ENCODE data around the gene PCBP3. TPM values are rescaled to one million over a fixed set of nuclear protein-coding genes. Genes with fewer than 3 reads are reported as not detected.

PCBP3 gene
- polyA plus RNA-seq, 1 experiment = 1.6 TPM

- Histone ChIP-seq H3K27me3 (ENCODE audit: control insufficient read depth, insufficient read depth, low read length) (peaks cover 11% of the 10 kb centered on the region), H3K27ac (ENCODE audit: low read depth, low read length) (no peak overlapping the region), H3K9me3 (ENCODE audit: control insufficient read depth, insufficient read depth, low read length) (no peaks in the 10 kb centered on the region), H3K4me3 (ENCODE audit: low read depth, low read length) (no peak overlapping the region)
- DNase-seq (ENCODE audit: low read depth, low spot score) = no peak
- no peak for TF ChIP-seq CTCF (IDR thresholded peaks at IDR 0.05; ENCODE audit: low read depth, low read length)
- ChIA-PET CTCF (no interaction called here), POLR2A (no interaction called here)
These were observed 153.8 kb downstream of the PCBP3 start for GRCh38 chr21:45797338-45797737.

GRCh38 chr21:45799765-45800338 lies 156.3 kb downstream of the PCBP3 start:
- Histone ChIP-seq H3K4me3 (ENCODE audit: low read depth, low read length) (no peak overlapping the region), H3K27ac (ENCODE audit: low read depth, low read length) (no peak overlapping the region), H3K27me3 (ENCODE audit: control insufficient read depth, insufficient read depth, low read length) (peaks cover 10% of the 10 kb centered on the region), H3K9me3 (ENCODE audit: control insufficient read depth, insufficient read depth, low read length) (no peaks in the 10 kb centered on the region)
- TF ChIP-seq CTCF (IDR thresholded peaks at IDR 0.05; ENCODE audit: low read depth, low read length) = no peak
- DNase-seq (ENCODE audit: low read depth, low spot score) = no peak
- POLR2A ChIA-PET = no interaction called here
- CTCF ChIA-PET = no interaction called here

- peaks cover 10% of the 10 kb centered on the region for H3K27me3 ChIP-seq (ENCODE audit: control insufficient read depth, insufficient read depth, low read length)
- H3K4me3 ChIP-seq (ENCODE audit: low read depth, low read length) = no peak overlapping the region
- H3K27ac ChIP-seq (ENCODE audit: low read depth, low read length) = no peak overlapping the region
- no peaks in the 10 kb centered on the region for H3K9me3 ChIP-seq (ENCODE audit: control insufficient read depth, insufficient read depth, low read length)
- TF ChIP-seq CTCF (IDR thresholded peaks at IDR 0.05; ENCODE audit: low read depth, low read length) = no peak
- CTCF ChIA-PET = no interaction called here
- POLR2A ChIA-PET = no interaction called here
- DNase-seq (ENCODE audit: low read depth, low spot score) = no peak
These were observed 157.0 kb downstream of the PCBP3 start for GRCh38 chr21:45800339-45801080.

GRCh38 chr21:45801129-45801964 lies 157.8 kb downstream of the PCBP3 start:
- no peak for TF ChIP-seq CTCF (IDR thresholded peaks at IDR 0.05; ENCODE audit: low read depth, low read length)
- ChIA-PET POLR2A (no interaction called here), CTCF (no interaction called here)
- Histone ChIP-seq H3K9me3 (ENCODE audit: control insufficient read depth, insufficient read depth, low read length) (no peaks in the 10 kb centered on the region), H3K27ac (ENCODE audit: low read depth, low read length) (no peak overlapping the region), H3K27me3 (ENCODE audit: control insufficient read depth, insufficient read depth, low read length) (peaks cover 10% of the 10 kb centered on the region), H3K4me3 (ENCODE audit: low read depth, low read length) (no peak overlapping the region)
- DNase-seq (ENCODE audit: low read depth, low spot score) = no peak

GRCh38 chr21:45801989-45802388 lies 158.5 kb downstream of the PCBP3 start:
- no peak for TF ChIP-seq CTCF (IDR thresholded peaks at IDR 0.05; ENCODE audit: low read depth, low read length)
- CTCF ChIA-PET = no interaction called here

More at GRCh38 chr21:45801989-45802388, 158.5 kb downstream of the PCBP3 start:
- Histone ChIP-seq H3K9me3 (ENCODE audit: control insufficient read depth, insufficient read depth, low read length) (no peaks in the 10 kb centered on the region), H3K27me3 (ENCODE audit: control insufficient read depth, insufficient read depth, low read length) (peaks cover 10% of the 10 kb centered on the region), H3K27ac (ENCODE audit: low read depth, low read length) (no peak overlapping the region), H3K4me3 (ENCODE audit: low read depth, low read length) (no peak overlapping the region)
- no peak for DNase-seq (ENCODE audit: low read depth, low spot score)
- POLR2A ChIA-PET = no interaction called here
